WTC11 (cell line): Measurements from ENCODE around the gene SOX6. TPM values are rescaled to one million over a fixed set of nuclear protein-coding genes. Genes with fewer than 3 reads are reported as not detected.

Source experiments
- ATAC-seq: fragments of 200-7000 bp; cut with Tn5 transposase; 2 replicates; pipeline ENCODE4 v1.10.0; 2021; ENCODE audit warnings: mild to moderate bottlenecking, moderate library complexity
- CTCF ChIA-PET: fragments of 300-600 bp; sonication (Branson Sonifier 250); formaldehyde crosslinking; loops from one replicate; lab custom pipeline; 2021; ENCODE audit warnings: antibody characterized with exemption; lab: Charles Lee
- POLR2A ChIA-PET: fragments of 350-600 bp; sonication (Branson Sonifier 250); formaldehyde crosslinking; loops from one replicate; lab custom pipeline; 2021; ENCODE audit warnings: antibody characterized with exemption; lab: Charles Lee
- DNase-seq: peaks from one replicate; pipeline ENCODE4 v3.0.0; 2021; ENCODE audit warnings: low spot score
- H3K27ac Mint-ChIP-seq: 2 replicates; pipeline ENCODE4 v1.8.0; 2021; ENCODE audit warnings: mixed read lengths
- H3K27me3 Mint-ChIP-seq: 2 replicates; pipeline ENCODE4 v1.8.0; 2021; ENCODE audit warnings: low read depth, mild to moderate bottlenecking, moderate library complexity, mixed read lengths
- H3K36me3 Mint-ChIP-seq: 2 replicates; pipeline ENCODE4 v1.8.0; 2021; ENCODE audit warnings: mixed read lengths
- H3K4me1 Mint-ChIP-seq: 2 replicates; pipeline ENCODE4 v1.8.0; 2022; ENCODE audit warnings: mixed read lengths
- H3K4me3 Mint-ChIP-seq: 2 replicates; pipeline ENCODE4 v1.8.0; 2021; ENCODE audit warnings: mild to moderate bottlenecking, moderate library complexity, mixed read lengths
- H3K9me3 Mint-ChIP-seq: 2 replicates; pipeline ENCODE4 v1.8.0; 2021; ENCODE audit warnings: mixed read lengths
- ATF6 ChIP-seq: sonication (generic); formaldehyde crosslinking; IDR thresholded peaks from 2 replicates; pipeline ENCODE4 v1.8.1; 2023; ENCODE audit warnings: mild to moderate bottlenecking, missing genetic modification reagents
- CDX4 ChIP-seq: fragments of 250-450 bp; sonication (Bioruptor Pico); IDR thresholded peaks from 2 replicates; pipeline ENCODE4 v1.9.0; 2021; ENCODE audit warnings: moderate library complexity, mild to moderate bottlenecking, inconsistent platforms, borderline replicate concordance
- CREB1 ChIP-seq: sonication (generic); formaldehyde crosslinking; IDR thresholded peaks from 2 replicates; pipeline ENCODE4 v1.8.0; 2023; ENCODE audit warnings: mild to moderate bottlenecking, missing genetic modification reagents
- ETV6 ChIP-seq: sonication (generic); formaldehyde crosslinking; IDR thresholded peaks from 2 replicates; pipeline ENCODE4 v1.8.1; 2022; ENCODE audit warnings: mild to moderate bottlenecking, missing genetic modification reagents
- GTF2I ChIP-seq: fragments of 250-450 bp; sonication (Bioruptor Pico); conservative IDR thresholded peaks from 2 replicates; pipeline ENCODE4 v1.4.0; 2021; ENCODE audit warnings: mild to moderate bottlenecking
- KAT7 ChIP-seq: sonication (generic); formaldehyde crosslinking; IDR thresholded peaks from 2 replicates; pipeline ENCODE4 v1.8.1; 2023; ENCODE audit warnings: missing genetic modification reagents, mild to moderate bottlenecking, borderline replicate concordance
- MYBL2 ChIP-seq: sonication (generic); formaldehyde crosslinking; IDR thresholded peaks from 2 replicates; pipeline ENCODE4 v1.8.1; 2023; ENCODE audit warnings: mild to moderate bottlenecking, moderate library complexity, missing genetic modification reagents
- NFE2L1 ChIP-seq: sonication (generic); formaldehyde crosslinking; IDR thresholded peaks from 2 replicates; pipeline ENCODE4 v1.8.1; 2023; ENCODE audit warnings: missing genetic modification reagents
- RELA ChIP-seq: sonication (generic); formaldehyde crosslinking; IDR thresholded peaks from 2 replicates; pipeline ENCODE4 v1.8.1; 2022; ENCODE audit warnings: missing genetic modification reagents, mild to moderate bottlenecking, borderline replicate concordance
- RORB ChIP-seq: fragments of 250-450 bp; sonication (Bioruptor Pico); IDR thresholded peaks from 2 replicates; pipeline ENCODE4 v1.9.0; 2021; ENCODE audit warnings: mild to moderate bottlenecking
- SMAD4 ChIP-seq: sonication (generic); formaldehyde crosslinking; IDR thresholded peaks from 2 replicates; pipeline ENCODE4 v1.8.0; 2022; ENCODE audit warnings: mild to moderate bottlenecking, missing genetic modification reagents
- TCF7 ChIP-seq: sonication (generic); formaldehyde crosslinking; IDR thresholded peaks from 2 replicates; pipeline ENCODE4 v1.8.0; 2022; ENCODE audit warnings: mild to moderate bottlenecking, low read depth, missing genetic modification reagents, moderate library complexity
- ZMAT4 ChIP-seq: fragments of 250-450 bp; sonication (Bioruptor Pico); IDR thresholded peaks from 2 replicates; pipeline ENCODE4 v1.9.0; 2021; ENCODE audit warnings: mild to moderate bottlenecking
- ZNF121 ChIP-seq: sonication (generic); formaldehyde crosslinking; IDR thresholded peaks from 2 replicates; pipeline ENCODE4 v1.8.0; 2023; ENCODE audit warnings: missing genetic modification reagents
- ZNF232 ChIP-seq: sonication (generic); formaldehyde crosslinking; IDR thresholded peaks from 2 replicates; pipeline ENCODE4 v1.8.0; 2022; ENCODE audit warnings: mild to moderate bottlenecking, missing genetic modification reagents
- ZNF281 ChIP-seq: sonication (generic); formaldehyde crosslinking; IDR thresholded peaks from 2 replicates; pipeline ENCODE4 v1.8.0; 2023; ENCODE audit warnings: mild to moderate bottlenecking, missing genetic modification reagents
- total RNA-seq: library from RNA; stranded (reverse); gene quantifications from 3 replicates; pipeline ENCODE4 v1.2.3, GENCODE V29; 2021
- TF ChIP-seq, protein P1 (sequence below): sonication (generic); formaldehyde crosslinking; IDR thresholded peaks from 2 replicates; pipeline ENCODE4 v1.8.1; 2023; ENCODE audit warnings: mild to moderate bottlenecking, moderate library complexity, missing genetic modification reagents
- TF ChIP-seq, protein P2 (sequence below): sonication (generic); formaldehyde crosslinking; IDR thresholded peaks from 2 replicates; pipeline ENCODE4 v1.8.1; 2022; ENCODE audit warnings: mild to moderate bottlenecking, missing genetic modification reagents, moderate library complexity, borderline replicate concordance
- TF ChIP-seq, protein P3 (sequence below): fragments of 250-450 bp; sonication (Bioruptor Pico); IDR thresholded peaks from 2 replicates; pipeline ENCODE4 v1.8.0; 2021; ENCODE audit warnings: mild to moderate bottlenecking

SOX6 gene
- total RNA-seq, 1 experiment from 2014 or later = 0.13 TPM

GRCh38 chr11:16178273-16178672 is 178.1 kb downstream of the SOX6 start:
- Mint-ChIP-seq H3K27me3 (peaks cover 4% of the 10 kb centered on the region; the same call in 1 of the 2 replicates), H3K36me3 (no peaks in the 10 kb centered on the region), H3K9me3 (no peaks in the 10 kb centered on the region), H3K4me3 (no peak overlapping the region), H3K27ac (no peak overlapping the region), H3K4me1 (peaks cover 55% of the 10 kb centered on the region)
- ATAC-seq = no peak
- ChIA-PET POLR2A (no interaction called here), CTCF (interaction anchor here (1.0 to 1.2 kb wide), 2 partner anchors 13 to 189 kb away, joined by 3 to 4 read pairs; no protein-coding TSS in a partner anchor)
- no peak for TF ChIP-seq TCF7 (CRISPR knock-in tag)
- no peak for TF ChIP-seq CDX4 (CRISPR knock-in tag)
- TF ChIP-seq ETV6 = no peak
- DNase-seq = no peak

DNA sequence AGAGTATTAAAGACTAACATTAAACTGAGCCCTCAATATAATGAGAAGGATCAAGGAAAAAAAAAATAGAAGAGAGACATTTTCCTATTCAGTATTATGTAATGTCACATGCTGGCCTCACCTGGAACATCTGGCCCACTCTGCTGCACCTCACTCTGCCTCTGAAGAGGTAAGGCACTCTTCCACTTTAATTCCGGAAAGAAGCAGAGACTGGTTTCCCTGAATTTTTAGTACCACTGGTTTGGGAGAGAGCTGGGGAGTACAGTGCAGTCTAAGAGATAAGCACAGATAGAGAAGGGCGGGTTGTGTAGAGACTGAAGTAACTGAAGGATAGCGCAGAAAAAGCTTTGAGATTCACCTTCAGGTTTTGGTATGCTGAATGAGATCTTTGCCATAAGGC is 178.7 kb downstream of the SOX6 start:
- ATAC-seq = peak; percentile 52
- ChIA-PET CTCF (interaction anchor here (1.0 to 1.2 kb wide), 2 partner anchors 13 to 189 kb away, joined by 3 to 4 read pairs; no protein-coding TSS in a partner anchor), POLR2A (no interaction called here)
- H3K4me3 Mint-ChIP-seq = no peak overlapping the region
- no peaks in the 10 kb centered on the region for H3K36me3 Mint-ChIP-seq
- DNase-seq = no peak
- H3K27me3 Mint-ChIP-seq = no peaks in the 10 kb centered on the region
- H3K4me1 Mint-ChIP-seq = peaks cover 55% of the 10 kb centered on the region
- H3K9me3 Mint-ChIP-seq = no peaks in the 10 kb centered on the region
- no peak overlapping the region for H3K27ac Mint-ChIP-seq
- TF ChIP-seq, protein P1, sequence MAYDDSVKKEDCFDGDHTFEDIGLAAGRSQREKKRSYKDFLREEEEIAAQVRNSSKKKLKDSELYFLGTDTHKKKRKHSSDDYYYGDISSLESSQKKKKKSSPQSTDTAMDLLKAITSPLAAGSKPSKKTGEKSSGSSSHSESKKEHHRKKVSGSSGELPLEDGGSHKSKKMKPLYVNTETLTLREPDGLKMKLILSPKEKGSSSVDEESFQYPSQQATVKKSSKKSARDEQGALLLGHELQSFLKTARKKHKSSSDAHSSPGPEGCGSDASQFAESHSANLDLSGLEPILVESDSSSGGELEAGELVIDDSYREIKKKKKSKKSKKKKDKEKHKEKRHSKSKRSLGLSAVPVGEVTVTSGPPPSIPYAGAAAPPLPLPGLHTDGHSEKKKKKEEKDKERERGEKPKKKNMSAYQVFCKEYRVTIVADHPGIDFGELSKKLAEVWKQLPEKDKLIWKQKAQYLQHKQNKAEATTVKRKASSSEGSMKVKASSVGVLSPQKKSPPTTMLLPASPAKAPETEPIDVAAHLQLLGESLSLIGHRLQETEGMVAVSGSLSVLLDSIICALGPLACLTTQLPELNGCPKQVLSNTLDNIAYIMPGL = no peak
- no peak for TF ChIP-seq ZNF281 (CRISPR knock-in tag)
- TF ChIP-seq, protein P2, sequence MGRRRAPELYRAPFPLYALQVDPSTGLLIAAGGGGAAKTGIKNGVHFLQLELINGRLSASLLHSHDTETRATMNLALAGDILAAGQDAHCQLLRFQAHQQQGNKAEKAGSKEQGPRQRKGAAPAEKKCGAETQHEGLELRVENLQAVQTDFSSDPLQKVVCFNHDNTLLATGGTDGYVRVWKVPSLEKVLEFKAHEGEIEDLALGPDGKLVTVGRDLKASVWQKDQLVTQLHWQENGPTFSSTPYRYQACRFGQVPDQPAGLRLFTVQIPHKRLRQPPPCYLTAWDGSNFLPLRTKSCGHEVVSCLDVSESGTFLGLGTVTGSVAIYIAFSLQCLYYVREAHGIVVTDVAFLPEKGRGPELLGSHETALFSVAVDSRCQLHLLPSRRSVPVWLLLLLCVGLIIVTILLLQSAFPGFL (CRISPR knock-in tag) = no peak
- TF ChIP-seq KAT7 (CRISPR knock-in tag) = no peak
- no peak for TF ChIP-seq ZNF232 (CRISPR knock-in tag)
- no peak for TF ChIP-seq RORB (CRISPR knock-in tag)
- no peak for TF ChIP-seq GTF2I (CRISPR knock-in tag)
- TF ChIP-seq NFE2L1 = no peak
- no peak for TF ChIP-seq RELA (CRISPR knock-in tag)
- no peak for TF ChIP-seq ATF6
- TF ChIP-seq SMAD4 = no peak
- TF ChIP-seq, all 79 proteins: peak for 0

- Mint-ChIP-seq H3K27ac (no peak overlapping the region), H3K4me1 (peaks cover 51% of the 10 kb centered on the region), H3K9me3 (no peaks in the 10 kb centered on the region), H3K27me3 (no peaks in the 10 kb centered on the region), H3K4me3 (no peak overlapping the region), H3K36me3 (no peaks in the 10 kb centered on the region)
- no peak for DNase-seq
- TF ChIP-seq ZNF281 (CRISPR knock-in tag) = no peak
- TF ChIP-seq, protein P3, sequence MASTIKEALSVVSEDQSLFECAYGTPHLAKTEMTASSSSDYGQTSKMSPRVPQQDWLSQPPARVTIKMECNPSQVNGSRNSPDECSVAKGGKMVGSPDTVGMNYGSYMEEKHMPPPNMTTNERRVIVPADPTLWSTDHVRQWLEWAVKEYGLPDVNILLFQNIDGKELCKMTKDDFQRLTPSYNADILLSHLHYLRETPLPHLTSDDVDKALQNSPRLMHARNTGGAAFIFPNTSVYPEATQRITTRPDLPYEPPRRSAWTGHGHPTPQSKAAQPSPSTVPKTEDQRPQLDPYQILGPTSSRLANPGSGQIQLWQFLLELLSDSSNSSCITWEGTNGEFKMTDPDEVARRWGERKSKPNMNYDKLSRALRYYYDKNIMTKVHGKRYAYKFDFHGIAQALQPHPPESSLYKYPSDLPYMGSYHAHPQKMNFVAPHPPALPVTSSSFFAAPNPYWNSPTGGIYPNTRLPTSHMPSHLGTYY (CRISPR knock-in tag) = no peak
- no peak for TF ChIP-seq MYBL2
- TF ChIP-seq NFE2L1 = no peak
- no peak for TF ChIP-seq ZNF121
- no peak for TF ChIP-seq ZMAT4 (CRISPR knock-in tag)
- TF ChIP-seq CREB1 (CRISPR knock-in tag) = no peak
- CTCF ChIA-PET = no interaction called here
- POLR2A ChIA-PET = no interaction called here
- ATAC-seq = no peak
Observed at GRCh38 chr11:16173798-16174197, 182.5 kb downstream of the SOX6 start.
